ENCODE data around the gene RRAGD.
A peak's percentile ranks its signal among the peaks of the same experiment; 100 is the strongest.

RRAGD gene

DNA sequence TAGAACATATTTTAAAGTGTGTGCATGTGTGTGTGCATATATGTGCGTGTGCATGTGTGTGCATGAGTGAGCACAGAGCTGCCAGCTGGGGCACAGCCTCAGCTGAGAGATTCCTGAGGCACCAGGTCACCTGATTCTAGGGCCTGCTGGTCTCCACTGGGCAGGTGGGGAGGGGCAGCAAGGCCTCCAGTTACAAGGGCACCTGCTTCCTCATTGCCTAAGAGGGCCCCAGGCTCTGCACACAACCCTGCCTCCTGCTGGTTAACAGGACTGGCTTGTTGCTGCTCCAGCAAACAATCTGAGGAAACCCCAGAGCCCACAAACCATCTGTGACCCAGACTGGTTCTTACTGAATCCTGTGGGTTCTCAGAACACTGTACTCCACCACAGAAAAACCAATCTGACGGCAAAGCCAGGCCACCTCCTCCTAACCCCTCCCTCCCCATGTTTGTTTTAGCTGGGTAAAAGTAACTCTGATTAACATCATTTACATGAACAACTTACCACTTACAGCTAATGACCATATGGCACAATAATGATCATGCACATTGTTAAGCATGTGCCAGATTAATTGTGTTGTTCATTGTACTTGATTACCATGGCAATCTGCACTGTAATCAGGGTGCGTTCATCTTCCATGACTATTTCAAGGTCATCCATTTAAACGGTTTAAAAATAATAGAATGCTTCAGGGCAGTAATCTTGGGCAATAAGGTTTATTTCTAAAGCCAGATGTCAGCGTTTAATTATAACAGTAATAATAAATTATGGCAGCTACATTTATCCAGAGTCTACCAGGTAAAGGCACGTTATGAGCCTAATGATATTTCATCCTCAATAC lies 36.4 kb downstream of the RRAGD start:
- DNase-seq: no peak

DNA sequence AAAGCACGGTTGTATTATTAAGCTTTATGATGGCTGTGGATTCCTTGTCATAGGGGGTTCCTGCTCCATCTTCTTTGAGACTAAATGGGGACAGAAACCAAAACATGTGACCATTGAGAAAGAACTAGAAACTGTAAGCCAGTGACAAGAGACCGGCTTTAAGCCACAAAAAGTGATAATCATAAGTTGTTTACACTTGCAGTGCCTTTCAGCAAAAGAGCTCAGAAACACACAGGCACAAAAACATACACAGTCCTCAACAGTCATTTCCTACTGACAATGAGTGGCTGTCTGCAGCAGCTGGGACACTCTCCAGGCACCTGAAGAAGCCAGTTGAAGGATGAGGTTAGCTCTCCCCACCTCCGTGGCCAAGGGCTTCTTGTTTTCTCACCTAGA lies 39.6 kb downstream of the RRAGD start:
- no peak for DNase-seq

- DNase-seq: no peak
Observed at GRCh38 chr6:89371849-89372505, 40.1 kb downstream of the RRAGD start.

DNA sequence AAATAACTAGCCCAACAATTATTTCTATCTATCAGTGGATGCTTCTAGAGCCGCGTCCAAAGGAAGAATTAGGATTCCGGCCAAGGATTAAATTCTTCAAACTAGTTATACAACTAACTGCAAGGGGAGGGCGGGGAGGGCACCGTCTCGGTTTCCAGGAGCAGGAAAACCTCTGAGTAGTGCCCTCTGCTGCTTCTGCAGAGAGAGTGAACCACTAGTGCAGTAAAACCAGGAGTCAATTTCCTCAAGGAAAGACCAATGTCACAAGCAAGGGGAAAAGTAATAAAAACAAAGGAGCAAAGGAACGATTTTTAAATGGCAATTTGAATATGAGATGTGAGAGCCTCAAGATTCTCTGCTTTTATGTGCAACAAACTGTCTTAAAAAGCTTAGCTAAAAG lies 43.1 kb downstream of the RRAGD start:
- no peak for DNase-seq

DNA sequence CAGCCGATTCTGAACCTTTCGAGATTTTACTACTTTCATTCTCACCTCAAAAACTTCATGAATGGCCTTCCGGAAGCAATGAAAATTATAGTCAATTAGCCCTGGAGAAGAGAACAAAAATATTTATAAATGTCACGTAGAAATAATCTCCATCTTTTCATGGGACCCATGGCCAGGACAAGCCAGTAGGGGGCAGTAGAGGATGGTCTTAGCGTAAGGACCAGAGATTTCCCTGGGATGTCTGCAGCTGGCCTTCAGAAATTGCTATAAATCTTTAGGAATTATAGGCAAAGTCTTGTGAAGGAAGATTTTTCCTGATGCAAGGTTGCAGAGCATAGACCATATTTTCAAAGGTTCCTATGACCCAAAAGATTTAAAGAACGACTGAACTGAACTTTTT lies 44.0 kb downstream of the RRAGD start:
- DNase-seq: no peak

GRCh38 chr6:89364586-89364985 lies 47.5 kb downstream of the RRAGD start:
- DNase-seq: no peak

- no peak for DNase-seq
Observed at GRCh38 chr6:89361171-89361570, 50.9 kb downstream of the RRAGD start.

- no peak for DNase-seq
Observed at GRCh38 chr6:89360415-89360999, 51.6 kb downstream of the RRAGD start.

DNA sequence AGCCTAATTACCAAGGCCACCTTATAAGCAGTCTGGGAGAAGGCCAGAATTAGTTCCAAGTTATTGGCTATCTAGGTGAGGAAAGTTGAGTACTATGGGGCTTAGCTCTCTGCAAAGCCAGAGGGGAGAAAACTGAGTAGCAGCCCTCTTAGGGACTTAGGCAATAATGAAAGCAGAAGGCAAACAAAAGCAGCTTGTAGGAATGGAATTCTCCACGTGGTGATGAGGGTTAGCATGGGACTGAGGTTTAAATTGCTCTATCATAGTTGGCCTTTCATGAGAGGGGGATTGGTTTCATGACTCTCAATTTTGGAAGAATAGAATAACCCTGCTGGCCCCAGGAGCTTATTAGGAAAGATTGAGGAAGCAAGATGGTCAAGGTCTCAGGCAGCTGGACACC lies 52.5 kb downstream of the RRAGD start:
- no peak for DNase-seq

GRCh38 chr6:89357390-89357789 lies 54.7 kb downstream of the RRAGD start:
- no peak for DNase-seq

DNA sequence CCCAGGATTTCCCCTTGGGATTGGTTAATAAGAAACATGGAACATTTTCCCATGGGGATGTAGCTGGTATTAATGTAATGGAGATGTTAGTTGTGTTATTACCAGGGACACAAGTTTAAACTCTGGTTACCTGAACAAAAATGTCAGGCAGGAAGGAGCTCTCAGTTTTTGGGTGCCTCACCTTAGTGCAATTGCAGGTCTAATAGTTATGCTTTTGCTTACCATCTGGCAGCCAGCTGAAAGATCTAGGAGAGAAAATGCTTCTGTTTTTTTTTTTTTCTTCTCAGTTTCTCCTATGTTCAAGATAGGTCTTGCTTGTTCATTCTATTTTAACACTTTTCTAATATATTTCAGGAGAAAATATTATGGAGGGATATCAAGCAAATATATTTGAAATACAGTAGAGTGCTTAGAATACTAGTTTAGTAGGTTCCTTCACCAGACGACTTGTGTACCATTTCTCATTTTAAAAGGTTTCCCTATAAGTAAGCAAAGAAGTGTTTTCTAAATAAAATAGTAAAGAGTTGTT lies 55.4 kb downstream of the RRAGD start:
- no peak for DNase-seq

DNA sequence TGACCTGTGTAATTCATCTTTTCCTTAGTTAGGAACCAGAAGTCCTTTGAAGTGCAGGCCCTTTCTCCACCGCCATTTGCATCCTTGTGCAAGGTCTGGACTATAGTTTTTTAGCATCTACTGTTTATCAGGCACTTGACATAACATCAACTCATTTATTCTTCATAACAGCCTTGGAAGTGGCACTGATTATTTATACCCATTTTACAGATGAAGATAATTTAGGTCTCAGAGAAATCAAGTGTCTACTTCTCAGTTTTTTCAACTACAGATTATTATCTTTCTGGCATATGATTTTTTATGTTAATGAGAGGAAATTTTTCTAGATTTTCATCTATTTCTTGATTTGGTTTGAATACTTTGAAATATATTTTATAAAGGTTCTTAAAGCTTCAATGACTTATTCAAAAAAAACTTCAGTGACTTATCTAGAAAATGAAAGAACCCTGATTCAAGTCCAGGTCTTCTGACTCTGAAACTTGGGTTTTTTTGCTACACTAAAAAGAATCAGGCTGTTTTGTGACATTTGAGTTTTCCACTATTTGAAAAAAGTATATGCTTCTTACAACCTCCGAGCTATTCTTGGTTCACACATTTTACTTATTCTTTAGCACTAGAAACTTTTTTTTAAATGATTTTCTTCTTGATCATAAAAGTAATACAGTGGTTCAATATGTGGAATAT lies 56.4 kb downstream of the RRAGD start:
- DNase-seq: no peak

DNA sequence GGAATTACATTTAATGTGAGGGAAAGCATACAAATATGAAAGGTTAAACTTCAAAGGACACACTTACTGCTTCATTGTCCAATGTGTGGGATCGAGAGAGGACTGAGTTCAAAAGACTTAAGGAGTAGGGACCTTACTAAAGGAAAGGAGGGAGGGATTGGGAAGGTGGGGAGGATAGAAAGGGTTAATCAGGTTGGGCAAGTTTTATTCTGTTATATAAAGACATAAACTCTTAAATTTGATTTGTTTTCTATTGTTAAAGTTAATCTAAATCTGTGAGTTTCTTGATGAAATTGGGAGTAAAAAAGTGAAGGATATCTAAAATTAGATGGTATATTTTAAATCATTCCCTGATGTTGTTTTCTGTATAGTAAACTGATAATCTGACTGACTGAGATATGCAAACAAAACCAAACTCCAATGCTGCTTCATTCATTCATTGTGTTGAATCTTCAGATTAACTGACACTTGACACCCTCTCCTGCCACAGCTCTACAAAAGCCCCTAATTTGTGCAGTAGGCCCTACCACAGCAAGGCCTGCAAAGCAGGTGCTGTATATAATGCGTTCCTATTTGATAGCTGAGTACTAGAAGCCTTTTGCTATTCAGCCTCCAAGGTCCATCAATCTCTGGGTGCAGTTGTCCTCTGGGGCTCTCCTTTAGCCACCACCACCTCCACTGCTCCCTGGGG lies 58.2 kb downstream of the RRAGD start:
- DNase-seq: no peak

GRCh38 chr6:89353118-89353556 lies 58.9 kb downstream of the RRAGD start:
- DNase-seq: no peak

- DNase-seq: peak; percentile 86
Observed at GRCh38 chr6:89352278-89353117, 59.6 kb downstream of the RRAGD start, which contains the start of gene UBE2J1. Gene UBE2J1 (minus strand): TSS chr6:89352722. CDS start chr6:89352569, 153 bp downstream.

- no peak for DNase-seq
Observed at GRCh38 chr6:89351671-89352277, 60.3 kb downstream of the RRAGD start.

DNA sequence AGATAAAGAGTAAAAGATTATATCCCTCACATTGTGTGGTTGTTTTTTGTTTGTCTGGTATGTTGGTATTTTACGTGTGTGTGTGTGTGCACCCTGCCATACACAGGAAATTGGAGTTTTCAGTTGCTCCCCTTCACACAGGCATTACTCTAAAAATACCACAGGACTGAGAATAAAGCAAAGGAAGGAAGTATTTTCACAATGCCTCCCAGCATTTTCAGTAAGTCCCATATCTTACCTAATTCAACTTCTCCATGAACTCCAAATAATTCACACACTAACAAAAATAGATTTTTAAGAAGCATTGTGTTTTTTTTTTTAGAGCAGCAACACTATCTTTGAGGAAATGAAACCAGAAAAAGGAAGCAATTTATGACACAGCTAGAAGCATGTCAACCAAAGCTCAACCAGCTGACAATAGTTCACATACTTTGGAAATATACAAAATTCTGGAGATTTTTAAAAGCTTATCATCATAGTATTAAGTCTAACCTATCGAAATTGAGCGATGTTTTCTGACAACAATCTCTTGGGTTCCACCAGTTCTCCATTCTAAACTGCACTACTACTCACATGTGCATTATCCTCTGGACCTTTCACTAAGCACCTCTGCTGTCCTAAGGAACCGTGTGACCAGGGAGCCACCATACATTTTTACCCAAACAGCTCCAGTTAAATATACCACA lies 61.6 kb downstream of the RRAGD start:
- DNase-seq: no peak

DNA sequence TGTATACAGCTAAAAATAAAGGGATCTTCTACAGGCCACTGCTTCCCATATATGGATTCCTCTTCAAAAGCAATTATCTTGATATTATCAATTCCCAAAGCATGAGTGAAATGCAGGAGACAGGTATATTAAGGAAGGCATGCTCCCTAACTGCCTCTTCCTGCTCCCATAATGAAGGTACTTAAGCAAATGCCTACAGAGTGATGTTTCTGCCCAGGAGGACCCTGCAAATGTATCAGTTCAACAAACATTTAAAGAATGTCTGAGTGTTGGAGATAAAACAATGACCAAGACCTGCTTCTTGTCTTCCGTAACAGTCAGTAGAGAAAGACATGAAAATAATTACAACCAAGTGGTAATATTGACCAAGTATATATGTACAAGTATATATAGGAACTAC lies 63.7 kb downstream of the RRAGD start:
- no peak for DNase-seq

DNA sequence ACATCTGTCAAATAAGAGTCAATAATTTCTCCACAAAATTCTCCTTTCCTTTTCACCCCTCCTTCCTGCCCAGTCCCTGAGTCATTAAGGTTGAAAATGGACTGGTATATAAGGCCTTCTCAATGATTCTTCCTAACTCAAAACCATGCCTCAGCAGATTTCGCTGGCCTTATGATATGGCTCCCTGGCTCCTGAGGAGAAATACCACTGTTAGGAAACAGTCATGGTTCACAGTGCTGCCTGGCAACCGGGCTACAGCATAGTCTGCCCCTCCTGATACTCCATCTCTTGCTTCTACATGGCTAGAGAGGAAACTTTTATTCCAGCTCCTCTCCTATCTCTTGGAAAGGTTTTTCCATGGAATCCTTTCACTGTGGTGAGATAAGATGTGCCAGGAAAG lies 64.2 kb downstream of the RRAGD start:
- no peak for DNase-seq

DNA sequence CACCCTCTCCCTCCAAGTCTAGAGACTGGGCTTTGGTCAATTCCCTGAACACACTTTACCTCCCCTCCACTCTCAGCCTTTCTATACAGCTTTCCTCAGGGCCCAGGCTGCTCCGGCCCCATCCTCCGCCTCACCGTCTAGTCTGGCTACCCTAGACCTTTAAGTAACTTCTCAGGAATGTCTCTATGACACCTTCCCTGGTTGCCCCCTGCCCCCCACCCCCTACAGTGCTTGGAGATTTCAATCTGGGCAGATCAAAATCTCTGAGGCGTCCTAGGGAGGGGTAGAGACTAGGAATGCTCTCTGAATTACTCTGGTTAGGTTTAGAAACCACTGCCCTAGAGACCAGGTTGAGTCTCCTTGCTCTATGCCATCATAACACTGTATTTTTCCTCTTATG lies 65.6 kb downstream of the RRAGD start:
- no peak for DNase-seq
